ENCODE data around the gene NPLOC4. TPM values are rescaled to one million over a fixed set of nuclear protein-coding genes. Genes with fewer than 3 reads are reported as not detected.

NPLOC4 gene
- total RNA-seq, 2 experiments from 2014 or later: 75.9 to 87.7 TPM

- ChIA-PET CTCF (interaction anchor here (1.1 kb wide), 1 partner anchor 16 kb away, joined by 3 read pairs; no protein-coding TSS in a partner anchor), POLR2A (interaction anchor here (1.6 kb wide), 1 partner anchor 49 kb away, joined by 3 read pairs; no protein-coding TSS in a partner anchor)
- H3K4me1 Mint-ChIP-seq (ENCODE audit: low read depth): peaks cover 26% of the 10 kb centered on the region
- H3K27me3 Mint-ChIP-seq: no peaks in the 10 kb centered on the region
- H3K4me3 Mint-ChIP-seq: no peak overlapping the region
- TF ChIP-seq CTCF (IDR thresholded peaks at IDR 0.05): no peak
- intact Hi-C loops (cut with micrococcal nuclease): no loop called here
- no peak for ATAC-seq
- H3K27ac Mint-ChIP-seq: peak overlapping the region; percentile 3
- no peak for DNase-seq
- peaks cover 59% of the 10 kb centered on the region for H3K36me3 Mint-ChIP-seq (ENCODE audit: low read depth)
- H3K9me3 Mint-ChIP-seq: no peaks in the 10 kb centered on the region
These were observed 20.0 kb downstream of the NPLOC4 start for GRCh38 chr17:81616877-81617276.

DNA sequence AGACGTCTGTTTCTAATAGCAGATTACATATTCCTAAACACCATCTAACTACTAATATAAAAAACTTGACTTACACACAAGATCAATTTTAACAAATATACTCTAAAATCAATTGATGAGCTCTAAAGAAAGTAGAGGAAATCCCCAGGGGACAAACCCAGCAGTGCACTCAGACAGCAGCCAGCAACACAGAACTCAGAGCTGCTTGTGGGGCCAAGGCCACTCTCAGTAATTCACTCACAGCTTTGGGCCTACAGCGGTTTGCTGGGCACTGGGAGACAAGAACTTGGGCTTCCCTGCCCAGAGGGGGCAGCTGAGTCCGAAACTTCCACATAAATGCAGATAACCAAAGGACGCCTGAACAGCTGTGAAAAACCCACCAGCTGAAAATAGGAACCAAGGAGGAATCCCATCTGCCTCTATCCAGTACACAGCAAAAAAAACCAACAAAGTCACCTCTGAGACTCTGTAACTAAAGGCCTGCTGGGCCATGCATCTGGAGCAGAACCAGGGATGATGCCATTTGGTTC lies 21.4 kb downstream of the NPLOC4 start:
- ChIA-PET POLR2A (interaction anchor here (0.7 to 2.0 kb wide), 3 partner anchors 9 to 63 kb away, joined by 3 to 5 read pairs (median 3); partner anchors contain the start of gene FAAP100), CTCF (interaction anchor here (1.0 to 2.8 kb wide), 3 partner anchors 9 to 14 kb away, joined by 3 to 14 read pairs (median 3); no protein-coding TSS in a partner anchor)
- Mint-ChIP-seq H3K27ac (peak overlapping the region; percentile 94), H3K9me3 (no peaks in the 10 kb centered on the region), H3K4me3 (no peak overlapping the region), H3K27me3 (no peaks in the 10 kb centered on the region), H3K4me1 (ENCODE audit: low read depth) (peaks cover 26% of the 10 kb centered on the region), H3K36me3 (ENCODE audit: low read depth) (peaks cover 51% of the 10 kb centered on the region)
- peak; percentile 22 for DNase-seq
- no peak for ATAC-seq
- no peak for TF ChIP-seq CTCF (IDR thresholded peaks at IDR 0.05)
- intact Hi-C loops (cut with micrococcal nuclease): no loop called here

DNA sequence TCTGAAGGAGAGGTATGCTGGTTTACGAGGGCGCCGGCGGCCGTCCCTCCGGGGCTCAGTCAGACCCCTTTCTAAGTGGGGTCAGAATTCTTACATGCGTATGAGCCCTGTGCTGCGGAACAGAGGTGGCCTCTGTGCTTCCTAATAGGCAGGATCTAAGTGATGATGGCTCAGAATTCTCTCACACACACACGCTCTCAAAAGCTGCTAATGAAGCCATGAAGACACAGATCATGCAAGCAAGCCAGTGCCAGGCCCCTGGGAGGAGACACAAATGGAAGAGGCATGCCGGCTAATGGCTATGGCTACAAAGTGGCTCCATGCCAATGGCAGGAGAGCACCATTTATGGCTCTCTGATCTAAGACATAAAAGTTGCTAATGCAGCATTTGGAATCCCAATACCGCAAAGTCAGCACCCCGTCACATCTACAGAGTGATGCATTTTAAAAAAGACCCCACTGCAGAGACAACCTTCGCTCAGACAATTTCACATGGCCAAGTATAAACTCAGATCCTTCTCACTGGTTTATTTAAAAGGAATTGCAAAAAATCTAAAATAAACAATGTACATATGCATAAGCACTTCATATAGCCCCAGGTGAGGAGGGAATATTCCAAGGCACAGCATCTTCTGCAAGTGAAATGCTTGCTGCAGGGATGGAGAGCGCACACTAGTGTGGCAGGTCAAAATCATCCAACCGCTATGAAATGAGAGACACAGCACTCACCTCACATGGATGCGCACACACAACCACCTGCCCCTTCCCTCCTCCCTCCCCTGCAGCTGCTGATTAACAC lies 24.5 kb downstream of the NPLOC4 start:
- H3K27ac Mint-ChIP-seq: peak overlapping the region; percentile 38
- no peak for TF ChIP-seq CTCF (IDR thresholded peaks at IDR 0.05)
- POLR2A ChIA-PET: no interaction called here
- DNase-seq (no peak), ATAC-seq (no peak)
- no peak overlapping the region for H3K4me3 Mint-ChIP-seq
- H3K4me1 Mint-ChIP-seq (ENCODE audit: low read depth): peaks cover 34% of the 10 kb centered on the region
- no peaks in the 10 kb centered on the region for H3K27me3 Mint-ChIP-seq
- intact Hi-C loops (cut with micrococcal nuclease): no loop called here
- CTCF ChIA-PET: interaction anchor here (1.3 to 1.4 kb wide), 2 partner anchors 11 to 60 kb away, joined by 3 to 5 read pairs; no protein-coding TSS in a partner anchor
- no peaks in the 10 kb centered on the region for H3K9me3 Mint-ChIP-seq
- H3K36me3 Mint-ChIP-seq (ENCODE audit: low read depth): peaks cover 55% of the 10 kb centered on the region

GRCh38 chr17:81609541-81610311 lies 27.2 kb downstream of the NPLOC4 start:
- POLR2A ChIA-PET: no interaction called here
- no peak for DNase-seq
- H3K36me3 Mint-ChIP-seq (ENCODE audit: low read depth): peaks cover 50% of the 10 kb centered on the region
- peaks cover 18% of the 10 kb centered on the region for H3K4me1 Mint-ChIP-seq (ENCODE audit: low read depth)
- H3K27ac Mint-ChIP-seq: no peak overlapping the region
- intact Hi-C loops (cut with micrococcal nuclease): no loop called here
- ATAC-seq: no peak
- no peaks in the 10 kb centered on the region for H3K9me3 Mint-ChIP-seq
- H3K4me3 Mint-ChIP-seq: no peak overlapping the region
- no peaks in the 10 kb centered on the region for H3K27me3 Mint-ChIP-seq
- CTCF ChIA-PET: no interaction called here
- no peak for TF ChIP-seq CTCF (IDR thresholded peaks at IDR 0.05)

Measured in activated CD8-positive, alpha-beta T cell treated with anti-CD3 and anti-CD28 coated beads for 36 hours (primary cell).